ENCODE measurements around the gene SYT17. TPM values are rescaled to one million over a fixed set of nuclear protein-coding genes. Genes with fewer than 3 reads are reported as not detected.

The SYT17 gene
- total RNA-seq, 1 donor from 2014 or later, result 25.4 TPM

- Mint-ChIP-seq H3K9me3 (no peaks in the 10 kb centered on the region), H3K4me1 (peaks cover 32% of the 10 kb centered on the region), H3K36me3 (ENCODE audit: low read depth) (no peaks in the 10 kb centered on the region), H3K27me3 (peaks cover 4% of the 10 kb centered on the region), H3K4me3 (no peak overlapping the region), H3K27ac (no peak overlapping the region)
- POLR2A ChIA-PET, result interaction anchor here (0.7 kb wide), 1 partner anchor 75 kb away, joined by 3 read pairs; no protein-coding TSS in a partner anchor
- DNase-seq, result no peak
- ATAC-seq (ENCODE audit: low read depth), result no peak
- intact Hi-C loops (cut with micrococcal nuclease), result loop anchor here (5.0 kb wide), 1 partner anchor 36 kb away; no protein-coding TSS in a partner anchor
- CTCF ChIA-PET, result no interaction called here
- TF ChIP-seq CTCF (IDR thresholded peaks at IDR 0.05), result no peak
These were observed 34.4 kb upstream of the SYT17 start for GRCh38 chr16:19133600-19133999.

DNA sequence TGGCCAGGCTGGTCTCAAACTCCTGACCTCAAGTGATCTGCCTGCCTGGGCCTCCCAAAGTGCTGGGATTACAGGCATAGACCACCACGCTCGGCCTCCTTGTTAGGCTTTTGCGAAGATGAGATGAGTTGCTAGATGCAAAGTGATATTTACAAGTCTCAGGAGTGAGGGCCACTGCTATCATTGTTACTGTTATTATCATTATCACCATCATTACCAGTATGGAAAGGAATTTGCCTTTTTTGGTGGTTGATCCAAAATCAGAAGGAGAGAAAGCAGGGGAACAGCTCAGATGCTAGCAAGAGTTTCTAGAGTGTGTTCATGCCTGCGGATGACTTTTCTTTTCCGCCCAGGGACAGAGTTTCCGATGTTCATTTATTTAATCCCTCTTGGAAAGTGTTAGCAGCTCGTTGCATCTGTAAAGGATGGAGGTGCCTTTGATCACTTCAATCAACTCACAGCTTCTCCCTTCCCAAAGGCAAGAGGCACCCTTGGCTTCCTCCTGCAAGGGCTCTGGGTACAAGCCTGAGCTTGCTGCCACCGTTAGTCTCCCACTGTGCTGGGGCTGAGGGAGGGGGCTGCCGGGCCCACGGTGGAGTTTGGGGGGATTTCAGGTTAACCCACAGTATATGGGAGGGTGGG is 32.7 kb upstream of the SYT17 start:
- ChIA-PET POLR2A (no interaction called here), CTCF (no interaction called here)
- DNase-seq (no peak), ATAC-seq (ENCODE audit: low read depth) (no peak)
- no peak for TF ChIP-seq CTCF (IDR thresholded peaks at IDR 0.05)
- Mint-ChIP-seq H3K4me1 (peaks cover 28% of the 10 kb centered on the region), H3K27ac (no peak overlapping the region), H3K27me3 (peaks cover 6% of the 10 kb centered on the region), H3K4me3 (no peak overlapping the region), H3K9me3 (no peaks in the 10 kb centered on the region), H3K36me3 (ENCODE audit: low read depth) (no peaks in the 10 kb centered on the region)
- intact Hi-C loops (cut with micrococcal nuclease), result no loop called here

DNA sequence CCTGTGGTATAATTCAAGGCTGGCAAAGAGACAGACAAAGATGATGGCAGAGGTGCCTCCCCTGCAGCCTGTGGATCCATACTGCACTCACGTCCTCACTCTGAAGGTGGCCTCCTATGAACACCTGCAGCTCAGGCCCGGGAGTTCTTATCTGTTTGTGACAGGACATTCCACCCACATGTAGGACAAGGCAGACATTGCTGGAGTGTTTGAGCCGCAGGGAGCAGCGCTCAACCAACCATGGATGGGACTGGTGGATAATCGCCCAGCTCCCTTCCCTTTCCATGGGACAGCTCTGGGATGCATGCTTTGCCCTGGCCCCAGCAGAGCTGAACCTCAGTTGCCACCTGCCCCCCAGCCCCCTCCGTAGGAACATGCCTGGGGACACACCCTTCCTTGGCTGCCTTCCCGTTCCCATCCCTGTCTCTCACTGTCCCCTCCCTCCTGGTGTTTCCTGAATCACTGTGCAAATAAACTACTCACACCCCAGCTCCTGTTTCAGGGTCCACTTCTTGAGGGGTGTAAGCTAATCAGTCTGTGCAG is 32.1 kb upstream of the SYT17 start:
- no peak for TF ChIP-seq CTCF (IDR thresholded peaks at IDR 0.05)
- Mint-ChIP-seq H3K4me3 (no peak overlapping the region), H3K36me3 (ENCODE audit: low read depth) (no peaks in the 10 kb centered on the region), H3K9me3 (no peaks in the 10 kb centered on the region), H3K27ac (no peak overlapping the region), H3K4me1 (peaks cover 22% of the 10 kb centered on the region), H3K27me3 (peaks cover 12% of the 10 kb centered on the region)
- DNase-seq, result no peak
- no peak for ATAC-seq (ENCODE audit: low read depth)
- ChIA-PET CTCF (no interaction called here), POLR2A (no interaction called here)
- intact Hi-C loops (cut with micrococcal nuclease), result no loop called here

GRCh38 chr16:19136549-19137196 is 31.4 kb upstream of the SYT17 start:
- H3K36me3 Mint-ChIP-seq (ENCODE audit: low read depth), result no peaks in the 10 kb centered on the region
- no peaks in the 10 kb centered on the region for H3K9me3 Mint-ChIP-seq
- CTCF ChIA-PET, result no interaction called here
- H3K4me1 Mint-ChIP-seq, result peaks cover 15% of the 10 kb centered on the region
- no peak overlapping the region for H3K27ac Mint-ChIP-seq
- POLR2A ChIA-PET, result no interaction called here
- TF ChIP-seq CTCF (IDR thresholded peaks at IDR 0.05), result no peak
- DNase-seq, result no peak
- peaks cover 14% of the 10 kb centered on the region for H3K27me3 Mint-ChIP-seq
- intact Hi-C loops (cut with micrococcal nuclease), result no loop called here
- no peak for ATAC-seq (ENCODE audit: low read depth)
- no peak overlapping the region for H3K4me3 Mint-ChIP-seq
